HG03280 (cell line): Measurements from ENCODE around the gene SLC7A7.
"Not testable (repeated sequence)": the region's sequence is repeated elsewhere in the genome, so short reads cannot be mapped to it uniquely, and the experiment has no call there.

Source experiments
- ATAC-seq: cut with Tn5 transposase; IDR thresholded peaks from one replicate; pipeline ENCODE4 v1.9.1; 2021; ENCODE audit warnings: mild to moderate bottlenecking, moderate library complexity; ENCODE audit not compliant: unreplicated experiment

Gene SLC7A7

GRCh38 chr14:22764382-22764781 lies 50.9 kb downstream of the SLC7A7 start:
- ATAC-seq: no peak

GRCh38 chr14:22761734-22762133 lies 53.5 kb downstream of the SLC7A7 start:
- no peak for ATAC-seq

- not testable (repeated sequence) for ATAC-seq
Measured at GRCh38 chr14:22757972-22758650, 57.1 kb downstream of the SLC7A7 start.

DNA sequence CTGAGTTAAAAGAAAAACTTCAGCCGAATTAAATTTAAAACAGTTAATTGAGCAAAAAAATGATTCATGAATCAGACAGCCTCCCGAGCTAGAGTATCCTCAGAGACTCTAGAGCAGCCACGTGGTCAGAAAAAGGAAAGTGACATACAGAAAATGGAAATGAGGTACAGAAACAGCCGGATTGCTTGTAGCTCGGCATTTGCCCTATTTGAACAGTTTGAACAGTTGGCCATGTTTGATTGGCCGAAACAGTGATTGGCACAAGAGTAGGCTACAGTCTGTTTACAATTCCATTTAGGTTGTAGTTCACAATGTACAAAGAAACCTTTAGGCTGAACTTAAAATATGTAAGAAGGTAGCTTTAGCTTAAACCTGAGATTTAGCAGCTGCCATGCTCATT lies 61.6 kb downstream of the SLC7A7 start:
- ATAC-seq: no peak

DNA sequence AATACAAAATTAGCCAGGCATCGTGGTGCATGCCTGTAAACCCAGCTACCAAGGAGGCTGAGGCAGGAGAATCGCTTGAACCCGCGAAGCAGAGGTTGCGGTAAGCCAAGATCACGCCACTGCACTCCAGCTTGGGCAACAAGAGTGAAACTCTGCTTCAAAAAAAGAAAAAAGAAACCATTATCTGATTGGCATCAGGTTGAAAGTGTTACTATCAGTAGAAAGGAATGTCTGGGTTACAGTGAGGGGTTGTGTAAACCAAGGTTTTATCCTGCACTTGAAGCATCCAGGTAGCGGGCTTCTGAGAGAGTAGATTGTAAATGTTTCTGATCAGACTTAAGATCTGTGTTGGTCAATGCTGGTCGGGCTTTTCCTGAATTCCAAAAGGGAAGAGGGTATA lies 62.8 kb downstream of the SLC7A7 start:
- ATAC-seq: no peak

GRCh38 chr14:22748631-22749068 lies 66.6 kb downstream of the SLC7A7 start:
- ATAC-seq: no peak

GRCh38 chr14:22748206-22748605 lies 67.0 kb downstream of the SLC7A7 start:
- ATAC-seq: no peak

GRCh38 chr14:22747769-22748168 lies 67.5 kb downstream of the SLC7A7 start:
- no peak for ATAC-seq

DNA sequence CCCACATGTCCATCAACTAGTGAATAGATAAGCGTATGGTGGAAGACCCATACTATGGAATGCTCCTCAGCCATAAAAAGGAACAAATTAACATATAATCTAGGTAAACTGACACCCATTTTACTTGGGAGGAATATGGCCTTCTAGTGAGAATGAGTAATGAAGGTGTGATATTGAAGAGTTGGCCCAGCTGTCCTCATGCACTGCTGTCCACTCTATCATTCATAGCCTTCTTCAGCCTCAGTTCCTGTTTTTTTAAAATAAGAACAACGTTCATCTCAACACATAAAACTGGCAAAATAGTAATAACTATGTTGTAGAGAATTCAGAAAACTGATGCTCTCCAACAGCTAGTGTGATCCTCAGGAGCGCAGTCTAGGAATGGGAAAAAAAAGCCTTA lies 75.2 kb downstream of the SLC7A7 start:
- ATAC-seq: no peak

DNA sequence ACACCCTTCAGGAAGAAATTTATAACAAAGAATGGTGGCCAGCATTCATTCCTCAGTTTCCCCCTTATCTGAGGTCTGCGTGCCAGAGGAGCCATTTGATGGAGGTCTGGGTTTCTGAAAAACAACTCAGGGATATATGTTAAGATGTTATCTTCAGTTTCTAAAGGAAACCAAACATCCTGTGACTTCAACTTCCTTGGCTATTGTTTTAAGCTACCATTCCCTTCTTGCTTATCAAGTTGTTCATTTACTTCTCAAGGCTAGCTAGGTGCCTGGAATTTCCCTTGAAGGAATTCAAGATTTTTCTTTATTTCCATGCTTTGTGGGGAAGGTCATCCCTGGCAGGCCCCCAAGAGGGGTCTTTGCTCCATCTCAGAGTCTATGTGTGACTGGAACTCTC lies 75.8 kb downstream of the SLC7A7 start:
- ATAC-seq: no peak

- peak; percentile 69 for ATAC-seq
Measured at GRCh38 chr14:22737052-22737451, 78.2 kb downstream of the SLC7A7 start.

- not testable (repeated sequence) for ATAC-seq
Measured at GRCh38 chr14:22736384-22736783, 78.9 kb downstream of the SLC7A7 start.

- ATAC-seq: no peak
Measured at GRCh38 chr14:22735096-22735495, 80.1 kb downstream of the SLC7A7 start.

DNA sequence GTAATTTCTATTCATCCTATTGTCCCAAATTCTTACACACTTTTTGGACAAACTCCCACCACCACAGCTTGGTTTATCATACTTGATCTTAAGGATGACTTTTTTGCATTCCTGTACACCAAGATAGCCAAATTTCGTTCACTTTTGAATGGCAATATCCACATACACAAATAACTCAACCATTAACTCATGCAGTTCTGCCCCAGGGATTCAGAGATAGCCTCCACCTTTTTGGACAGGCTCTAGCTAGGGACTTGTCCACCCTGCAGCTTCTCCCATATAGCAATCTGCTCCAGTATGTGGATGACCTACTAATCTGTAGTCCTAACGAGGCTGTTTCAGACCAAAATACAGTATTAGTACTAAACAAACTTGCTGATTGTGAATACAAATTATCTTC lies 81.4 kb downstream of the SLC7A7 start:
- ATAC-seq: no peak

GRCh38 chr14:22732062-22732461 lies 83.2 kb downstream of the SLC7A7 start:
- not testable (repeated sequence) for ATAC-seq

- ATAC-seq: no peak
Measured at GRCh38 chr14:22726012-22726411, 89.2 kb downstream of the SLC7A7 start.

DNA sequence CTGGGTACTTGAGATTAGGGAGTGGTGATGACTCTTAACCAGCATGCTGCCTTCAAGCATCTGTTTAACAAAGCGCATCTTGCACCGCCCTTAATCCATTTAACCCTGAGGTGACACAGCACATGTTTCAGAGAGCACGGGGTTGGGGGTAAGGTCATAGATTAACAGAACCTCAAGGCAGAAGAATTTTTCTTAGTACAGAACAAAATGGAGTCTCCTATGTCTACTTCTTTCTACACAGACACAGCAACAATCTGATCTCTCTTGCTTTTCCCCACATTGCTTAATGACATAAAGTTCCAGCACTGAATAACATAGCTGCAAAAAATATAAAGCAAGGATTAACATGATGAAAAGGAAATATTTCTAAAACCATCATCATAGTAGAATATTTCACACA lies 89.9 kb downstream of the SLC7A7 start:
- not testable (repeated sequence) for ATAC-seq

GRCh38 chr14:22724847-22725246 lies 90.4 kb downstream of the SLC7A7 start:
- not testable (repeated sequence) for ATAC-seq

- no peak for ATAC-seq
Measured at GRCh38 chr14:22723815-22724214, 91.4 kb downstream of the SLC7A7 start.
